LNCAP (cell line): Measurements from ENCODE around the gene CYTH1.

Source experiments
- TF ChIP-seq, protein P1 (sequence below): fragments of 450-650 bp; IDR thresholded peaks from 2 replicates; pipeline ENCODE4 v1.5.1; 2017; ENCODE audit warnings: mild to moderate bottlenecking

CYTH1 gene

DNA sequence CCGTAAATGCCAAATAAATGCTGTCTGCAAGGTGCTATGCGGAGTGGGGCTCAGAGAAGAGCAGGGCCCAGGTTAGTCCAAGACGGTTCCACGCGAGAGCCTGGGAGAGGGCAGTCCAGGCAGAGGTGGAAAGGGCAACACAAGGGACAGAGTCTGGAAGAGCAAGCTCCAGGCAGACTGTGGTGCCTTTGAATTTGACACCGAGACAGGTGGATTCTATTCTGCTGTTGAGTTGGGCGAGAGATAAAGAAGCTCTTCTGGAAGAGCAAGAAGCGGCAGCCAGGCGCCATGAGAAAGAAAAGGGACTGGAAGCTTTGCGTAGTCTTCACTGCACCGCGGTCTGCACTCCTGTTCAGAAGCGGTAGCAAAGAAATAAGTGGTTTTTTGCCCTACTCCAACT lies 55.6 kb downstream of the CYTH1 start:
- TF ChIP-seq, protein P1, sequence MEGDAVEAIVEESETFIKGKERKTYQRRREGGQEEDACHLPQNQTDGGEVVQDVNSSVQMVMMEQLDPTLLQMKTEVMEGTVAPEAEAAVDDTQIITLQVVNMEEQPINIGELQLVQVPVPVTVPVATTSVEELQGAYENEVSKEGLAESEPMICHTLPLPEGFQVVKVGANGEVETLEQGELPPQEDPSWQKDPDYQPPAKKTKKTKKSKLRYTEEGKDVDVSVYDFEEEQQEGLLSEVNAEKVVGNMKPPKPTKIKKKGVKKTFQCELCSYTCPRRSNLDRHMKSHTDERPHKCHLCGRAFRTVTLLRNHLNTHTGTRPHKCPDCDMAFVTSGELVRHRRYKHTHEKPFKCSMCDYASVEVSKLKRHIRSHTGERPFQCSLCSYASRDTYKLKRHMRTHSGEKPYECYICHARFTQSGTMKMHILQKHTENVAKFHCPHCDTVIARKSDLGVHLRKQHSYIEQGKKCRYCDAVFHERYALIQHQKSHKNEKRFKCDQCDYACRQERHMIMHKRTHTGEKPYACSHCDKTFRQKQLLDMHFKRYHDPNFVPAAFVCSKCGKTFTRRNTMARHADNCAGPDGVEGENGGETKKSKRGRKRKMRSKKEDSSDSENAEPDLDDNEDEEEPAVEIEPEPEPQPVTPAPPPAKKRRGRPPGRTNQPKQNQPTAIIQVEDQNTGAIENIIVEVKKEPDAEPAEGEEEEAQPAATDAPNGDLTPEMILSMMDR: no peak

DNA sequence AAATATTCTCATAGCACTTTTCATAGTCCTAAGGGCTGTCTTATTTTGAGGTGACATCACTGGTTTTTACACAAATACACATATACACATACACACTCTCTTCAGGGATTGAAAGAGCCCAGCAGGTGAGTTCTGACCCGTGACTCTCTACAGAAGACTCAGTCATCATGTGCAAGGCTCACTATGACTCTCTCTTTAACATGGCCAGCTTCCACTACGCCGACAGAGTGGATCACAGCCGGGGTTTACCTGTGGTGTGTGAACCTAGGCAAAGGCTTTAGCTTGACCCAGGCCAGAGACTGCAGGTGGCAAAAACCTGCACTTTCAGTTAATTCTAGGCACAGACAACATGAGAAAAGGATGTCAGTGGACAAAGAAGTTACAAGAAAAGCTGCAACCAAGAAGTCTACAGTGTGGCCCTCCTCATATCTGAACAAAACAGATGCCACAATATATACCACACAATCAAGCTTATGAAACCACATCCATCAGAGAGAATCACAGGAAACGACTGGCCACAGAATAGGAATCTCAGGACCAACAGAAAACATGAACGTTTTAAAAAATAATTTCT lies 56.5 kb downstream of the CYTH1 start:
- TF ChIP-seq, protein P1: no peak

DNA sequence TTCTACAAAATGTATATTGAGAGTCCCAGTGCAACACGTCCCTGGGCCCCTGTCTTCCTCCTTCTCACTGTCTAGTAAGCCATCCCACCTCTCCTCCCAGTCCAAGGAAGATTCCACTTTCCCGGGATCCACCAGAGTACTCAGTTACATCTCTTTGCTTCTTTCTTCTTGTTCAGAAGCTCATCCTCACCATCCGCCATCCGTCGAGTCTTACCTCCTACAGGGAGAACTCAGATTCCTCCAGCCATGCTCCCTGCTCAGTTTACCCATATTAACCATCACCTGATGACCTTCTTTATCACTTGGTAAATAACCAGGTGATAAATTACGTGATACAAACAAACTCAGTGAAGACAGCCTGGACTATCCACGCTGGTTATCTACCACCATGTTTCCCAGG lies 57.1 kb downstream of the CYTH1 start:
- TF ChIP-seq, protein P1: no peak

DNA sequence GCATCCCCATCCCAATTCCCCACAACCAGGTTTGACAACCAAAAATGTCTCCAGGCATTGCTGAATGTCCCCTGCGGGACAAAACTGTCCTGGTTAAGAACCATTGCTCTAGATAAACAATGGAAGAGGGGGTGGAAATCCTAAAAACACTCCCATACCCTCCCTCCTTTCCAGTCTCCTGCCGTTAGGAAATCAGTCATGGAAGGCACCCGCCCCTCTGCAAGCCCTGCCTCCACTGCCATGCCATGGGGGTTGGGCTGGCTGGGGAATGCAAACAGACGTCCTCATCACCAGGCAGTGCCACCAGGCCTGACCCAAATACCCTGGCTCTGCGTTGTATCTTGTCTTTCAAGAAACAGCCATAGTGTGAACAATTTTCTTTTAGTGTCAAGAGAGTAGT lies 57.5 kb downstream of the CYTH1 start:
- TF ChIP-seq, protein P1: no peak

DNA sequence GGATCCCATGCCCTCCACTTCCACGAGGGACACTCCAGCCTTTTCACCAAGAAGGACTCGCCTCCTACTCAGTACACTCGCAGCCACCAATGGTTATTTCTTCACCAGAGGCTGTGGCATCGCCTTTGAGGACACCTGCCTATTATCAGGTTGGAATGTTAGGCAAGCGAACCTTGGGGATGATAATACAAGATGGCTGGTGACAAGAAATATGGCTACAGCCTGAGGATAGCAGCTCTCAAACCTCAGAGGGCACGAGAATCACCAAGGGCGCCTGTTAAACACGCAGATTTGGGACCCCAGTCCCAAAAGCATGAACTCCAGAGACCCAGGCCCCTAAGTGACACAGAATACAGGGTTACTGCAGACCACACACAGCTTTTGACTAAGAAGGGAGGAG lies 58.1 kb downstream of the CYTH1 start:
- TF ChIP-seq, protein P1: no peak

DNA sequence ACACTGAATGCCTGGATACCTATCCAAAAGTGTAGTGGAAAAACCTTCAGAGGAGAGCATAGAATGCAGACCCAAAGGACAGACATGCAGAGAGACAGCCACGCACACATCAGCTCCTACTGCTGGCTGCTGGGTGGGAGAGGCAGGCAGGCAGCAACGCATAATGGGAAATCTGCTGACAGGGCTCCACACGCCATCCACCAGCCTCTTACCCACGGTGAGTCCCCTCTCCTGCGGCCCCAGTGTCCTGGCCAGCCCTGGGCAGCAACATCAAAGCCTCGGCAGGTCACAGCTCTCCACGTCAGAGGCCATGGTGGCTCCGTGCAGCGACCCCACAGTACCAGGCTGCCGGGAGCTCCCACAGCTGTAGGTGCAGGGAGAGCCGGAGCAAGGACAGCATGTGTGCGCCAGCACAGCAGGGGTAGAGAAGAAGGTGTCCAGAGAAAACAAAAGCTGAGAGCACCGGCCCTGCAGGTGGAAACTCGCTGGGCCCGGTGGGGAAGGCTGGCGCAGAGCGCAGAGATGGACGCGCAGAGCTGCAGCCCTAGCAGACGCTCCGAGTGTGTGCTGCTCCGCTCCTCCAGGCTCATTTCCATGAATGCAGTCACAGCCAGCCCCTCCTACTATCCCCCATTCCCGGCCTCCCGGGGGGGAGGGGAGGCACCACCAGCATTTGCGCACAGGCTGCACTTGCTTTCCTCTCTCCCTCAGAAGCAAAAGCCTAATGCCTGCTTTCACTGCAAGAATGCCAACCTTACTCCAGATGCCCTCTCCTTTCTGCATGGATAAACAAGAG lies 58.9 kb downstream of the CYTH1 start:
- TF ChIP-seq, protein P1: no peak

DNA sequence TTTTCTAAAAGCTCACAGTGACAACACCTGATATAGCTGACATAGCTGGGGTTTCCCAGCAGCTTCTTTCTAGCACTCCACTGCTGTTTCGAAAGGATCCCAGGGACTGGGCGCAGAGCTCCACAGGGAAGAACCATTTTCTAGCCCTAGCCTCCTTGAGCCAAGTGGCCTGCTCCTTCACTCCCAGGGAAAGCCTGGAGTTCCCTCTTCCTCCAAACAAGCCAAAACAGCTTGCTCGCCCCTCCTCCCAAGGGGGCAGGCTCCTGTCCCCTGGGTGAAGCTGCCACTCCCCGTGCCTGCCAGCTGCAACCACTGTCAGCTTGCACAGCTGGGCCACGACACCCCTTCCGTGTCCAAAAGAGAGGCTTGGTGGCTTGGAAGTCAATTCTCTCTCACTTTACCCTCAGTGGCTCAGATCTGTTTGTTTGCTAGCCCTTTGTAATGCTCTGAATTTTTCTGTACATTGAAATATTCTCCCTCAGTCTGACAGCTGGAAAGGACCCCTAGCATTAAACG lies 59.8 kb downstream of the CYTH1 start:
- TF ChIP-seq, protein P1: no peak
